Cortex of kidney (tissue), 1 donor: Measurements from ENCODE around the gene FXYD4.
"Not testable (repeated sequence)": the region's sequence is repeated elsewhere in the genome, so short reads cannot be mapped to it uniquely, and the experiment has no call there.

Source experiments
- DNase-seq: peaks from one replicate; lab custom pipeline; 2025; lab: John Stamatoyannopoulos, UW

The FXYD4 gene

DNA sequence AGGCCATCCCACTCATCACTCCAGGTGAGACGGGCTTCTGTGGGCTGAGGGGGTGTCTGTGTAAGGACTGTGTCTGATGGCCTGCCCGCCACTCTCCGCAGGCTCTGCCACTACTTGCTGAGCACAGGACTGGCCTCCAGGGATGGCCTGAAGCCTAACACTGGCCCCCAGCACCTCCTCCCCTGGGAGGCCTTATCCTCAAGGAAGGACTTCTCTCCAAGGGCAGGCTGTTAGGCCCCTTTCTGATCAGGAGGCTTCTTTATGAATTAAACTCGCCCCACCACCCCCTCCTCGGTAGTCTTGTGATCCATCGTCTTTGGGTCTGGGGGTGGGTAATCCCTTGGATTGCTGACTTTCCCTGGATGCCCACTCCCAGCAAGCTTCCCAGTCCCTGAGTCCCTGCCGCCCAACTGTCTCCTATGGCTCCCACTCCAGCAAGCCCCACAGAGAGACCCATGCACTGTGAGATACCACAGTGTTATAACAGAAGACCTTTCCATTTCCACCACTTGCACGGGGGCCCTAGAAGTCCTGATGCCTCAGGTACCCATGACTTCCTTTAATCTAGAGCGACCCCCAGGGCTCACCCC lies 4.7 kb downstream of the FXYD4 start:
- no peak for DNase-seq

GRCh38 chr10:43376828-43377423 lies 5.5 kb downstream of the FXYD4 start:
- no peak for DNase-seq

DNA sequence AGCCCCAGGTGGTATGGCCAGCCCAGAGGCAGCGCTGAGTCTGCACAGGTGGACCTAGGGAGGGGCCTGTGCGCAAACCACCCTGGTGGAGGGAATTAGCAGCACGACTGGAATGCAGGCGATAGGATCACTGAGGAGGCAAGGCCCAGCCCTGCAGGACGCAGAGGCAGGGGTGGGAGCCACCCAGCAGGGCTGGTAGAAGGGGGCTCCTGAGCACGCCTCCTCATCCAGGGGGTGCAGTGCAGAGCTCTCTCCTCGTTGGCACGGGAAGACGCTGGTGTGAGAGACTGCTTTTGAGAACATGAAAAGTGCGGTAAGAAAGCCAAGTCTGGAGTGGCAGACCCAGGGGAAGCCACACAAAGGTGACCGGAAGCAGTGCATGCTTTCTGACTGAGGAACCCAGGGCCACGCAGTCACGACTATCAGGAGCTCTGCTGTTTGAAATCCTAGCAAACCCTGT lies 6.0 kb downstream of the FXYD4 start:
- DNase-seq = no peak

- no peak for DNase-seq
Observed at GRCh38 chr10:43380610-43381222, 9.3 kb downstream of the FXYD4 start.

- no peak for DNase-seq
Observed at GRCh38 chr10:43383204-43383971, 12.0 kb downstream of the FXYD4 start.

DNA sequence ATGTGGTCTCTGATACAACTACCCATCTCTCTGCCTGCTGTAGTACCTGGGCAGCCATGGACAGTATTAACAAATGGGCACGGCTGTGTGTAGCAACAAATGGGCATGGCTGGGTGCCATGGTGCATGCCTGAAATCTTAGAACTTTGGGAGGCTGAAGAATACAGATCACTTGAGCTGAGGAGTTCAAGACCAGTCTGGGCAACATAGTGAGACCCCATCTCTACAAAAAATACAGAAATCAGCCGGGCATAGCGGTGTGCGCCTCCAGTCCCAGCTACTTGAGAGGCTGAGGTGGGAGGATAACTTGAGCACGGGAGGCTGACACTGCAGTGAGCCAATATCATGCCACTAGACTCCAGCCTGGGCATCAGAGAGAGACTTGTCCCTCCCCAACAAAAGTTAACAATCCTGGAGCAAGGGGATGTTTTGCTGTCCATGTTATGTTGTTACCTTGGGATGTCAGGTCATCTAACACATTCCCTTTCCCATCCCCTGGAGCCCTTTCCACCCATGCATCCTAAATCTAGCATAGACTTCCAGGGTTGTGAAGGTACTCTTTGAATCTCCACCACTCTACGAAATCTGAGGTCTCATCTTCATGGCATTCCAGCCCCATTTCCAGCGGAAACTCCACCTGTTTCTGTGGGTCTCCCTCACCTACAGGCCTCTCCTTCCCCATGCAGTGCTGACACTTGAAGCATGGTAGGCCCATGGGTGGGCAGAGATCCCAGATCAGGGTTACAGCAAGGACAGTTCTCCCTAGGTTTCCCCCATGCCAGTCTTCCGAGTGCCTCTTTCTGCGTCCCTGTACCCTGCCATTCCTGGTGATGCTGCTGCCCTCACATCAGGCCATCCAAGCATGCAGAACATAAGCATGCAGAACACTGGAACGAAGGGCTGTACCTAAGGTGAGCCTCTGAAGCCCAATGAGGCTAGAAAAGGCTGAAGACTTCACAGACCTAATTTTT lies 13.1 kb downstream of the FXYD4 start:
- no peak for DNase-seq

GRCh38 chr10:43385412-43386004 lies 14.1 kb downstream of the FXYD4 start:
- no peak for DNase-seq

GRCh38 chr10:43386549-43386948 lies 15.1 kb downstream of the FXYD4 start:
- no peak for DNase-seq

DNA sequence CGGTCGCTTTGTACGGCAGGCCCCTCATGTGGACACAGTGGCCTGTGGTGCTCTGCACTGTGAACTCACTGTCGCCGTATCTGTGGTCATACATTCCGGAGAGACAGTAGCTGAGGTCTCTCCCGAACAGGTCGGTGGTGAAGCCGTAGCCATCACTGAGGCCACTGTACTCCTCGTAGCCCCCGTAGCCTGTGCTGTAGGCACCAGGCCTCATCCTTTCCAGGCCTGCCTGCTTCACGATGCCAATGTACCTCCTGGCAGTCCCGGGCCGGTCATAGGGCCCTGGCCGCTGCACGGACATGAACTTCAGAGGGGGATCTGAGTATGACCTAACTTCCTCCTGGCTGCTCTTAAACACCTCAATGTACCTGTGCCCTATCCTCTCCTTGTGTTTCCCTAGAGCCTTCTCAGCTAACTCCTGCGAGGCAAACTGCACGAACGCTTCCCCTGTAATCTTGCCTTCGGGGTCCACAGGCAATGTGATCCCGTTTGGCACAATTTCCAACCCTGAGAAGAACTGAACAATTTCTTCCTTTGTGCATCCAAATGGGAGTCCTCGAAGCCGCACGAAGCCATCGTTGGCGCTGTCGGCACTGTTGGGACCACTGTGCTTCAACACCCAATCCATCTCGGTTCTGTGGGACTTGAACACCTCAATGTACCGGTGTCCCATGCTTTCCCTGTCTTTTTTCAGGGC lies 15.7 kb downstream of the FXYD4 start:
- DNase-seq = no peak

DNA sequence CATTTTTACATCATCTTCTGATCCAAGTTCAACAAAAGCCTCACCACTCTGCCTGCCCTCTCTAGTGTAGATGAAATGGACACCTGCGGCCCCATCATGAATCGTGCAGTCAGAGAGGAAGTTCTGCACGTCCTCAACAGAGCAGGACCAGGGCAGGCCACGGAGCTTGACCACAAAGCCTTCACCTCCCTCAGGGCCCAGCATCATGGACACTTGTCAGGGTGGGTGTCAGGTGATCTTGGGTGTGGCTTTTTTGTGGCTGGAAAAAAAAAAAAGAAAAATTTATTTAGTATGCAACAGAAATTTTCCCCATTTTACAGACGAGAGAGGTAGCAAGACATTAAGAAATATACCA lies 16.2 kb downstream of the FXYD4 start:
- DNase-seq = no peak

GRCh38 chr10:43389867-43390266 lies 18.4 kb downstream of the FXYD4 start:
- DNase-seq = no peak

GRCh38 chr10:43390333-43390732 lies 18.9 kb downstream of the FXYD4 start:
- no peak for DNase-seq

- DNase-seq = no peak
Observed at GRCh38 chr10:43390759-43391158, 19.3 kb downstream of the FXYD4 start.

- no peak for DNase-seq
Observed at GRCh38 chr10:43391496-43391895, 20.1 kb downstream of the FXYD4 start.

DNA sequence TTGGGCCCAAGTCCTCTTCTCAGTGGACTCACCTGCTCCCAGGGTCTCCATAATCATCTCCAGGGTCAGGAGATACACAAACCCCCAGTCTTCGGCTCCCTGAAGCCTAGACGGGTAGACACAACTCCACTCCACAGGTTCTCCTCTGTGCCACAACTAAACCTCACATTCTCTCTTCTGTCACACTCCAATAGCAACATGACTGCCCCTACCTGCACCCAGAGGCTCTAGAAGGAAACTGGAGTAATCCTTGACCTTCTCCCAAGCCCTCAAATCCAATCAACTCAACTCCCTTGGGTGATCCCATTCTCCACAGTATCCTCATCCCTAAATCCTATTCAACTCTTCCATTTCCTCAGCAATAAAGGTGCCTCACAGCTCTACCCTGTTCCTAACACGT lies 21.3 kb downstream of the FXYD4 start:
- no peak for DNase-seq

GRCh38 chr10:43393186-43393585 lies 21.8 kb downstream of the FXYD4 start:
- DNase-seq = not testable (repeated sequence)

DNA sequence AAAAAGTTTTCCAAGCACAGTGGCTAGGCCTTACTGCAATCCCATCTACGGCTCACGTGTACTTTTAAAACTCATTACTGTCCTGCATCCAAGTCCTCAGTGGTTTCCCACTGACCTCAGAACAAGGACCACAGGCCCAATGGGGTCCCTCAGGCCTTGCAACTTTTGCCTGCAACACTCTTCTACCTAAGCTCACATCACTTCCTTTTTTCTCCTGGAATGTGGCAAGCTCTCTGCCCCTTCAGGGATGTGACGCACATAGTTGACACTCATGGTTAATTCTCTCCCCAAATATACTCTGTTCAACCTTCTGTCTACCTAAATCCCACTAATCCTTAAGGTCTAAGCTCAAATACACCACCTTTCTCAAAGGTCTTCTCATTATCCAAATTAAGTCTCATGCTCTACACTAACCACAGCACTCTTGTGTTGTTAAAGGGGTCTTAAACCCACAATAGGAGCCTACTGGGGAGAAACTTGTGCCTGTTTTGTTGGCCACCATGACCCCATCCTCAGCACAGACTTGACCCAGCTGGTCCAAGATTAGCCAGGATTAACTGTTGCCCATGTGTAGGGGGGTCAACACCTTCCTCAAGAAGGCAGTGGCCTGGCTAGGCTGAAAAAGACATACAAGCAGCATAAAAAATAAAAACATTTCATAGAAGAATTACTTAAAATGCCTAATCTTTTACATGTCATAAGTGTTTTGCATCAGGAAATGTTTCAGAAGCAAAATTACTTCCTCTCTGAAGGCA lies 22.3 kb downstream of the FXYD4 start:
- no peak for DNase-seq

DNA sequence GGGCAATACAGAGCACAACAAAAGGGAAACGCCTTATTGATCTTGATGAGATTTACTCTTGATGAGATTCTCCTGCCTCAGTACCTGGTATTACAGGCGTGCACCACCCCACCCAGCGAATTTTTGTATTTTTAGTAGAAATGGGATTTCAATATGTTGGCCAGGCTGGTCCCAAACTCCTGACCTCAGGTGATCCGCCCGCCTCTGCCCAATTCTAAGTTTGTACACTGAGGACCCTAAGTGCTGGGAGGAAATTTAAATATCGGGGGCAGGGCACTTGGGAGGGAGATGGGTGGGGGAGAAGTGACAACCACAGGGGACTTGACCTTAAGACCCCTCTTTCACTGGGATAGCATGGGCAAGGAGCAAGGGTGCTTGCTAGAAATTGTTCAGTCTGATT lies 23.4 kb downstream of the FXYD4 start:
- no peak for DNase-seq

DNA sequence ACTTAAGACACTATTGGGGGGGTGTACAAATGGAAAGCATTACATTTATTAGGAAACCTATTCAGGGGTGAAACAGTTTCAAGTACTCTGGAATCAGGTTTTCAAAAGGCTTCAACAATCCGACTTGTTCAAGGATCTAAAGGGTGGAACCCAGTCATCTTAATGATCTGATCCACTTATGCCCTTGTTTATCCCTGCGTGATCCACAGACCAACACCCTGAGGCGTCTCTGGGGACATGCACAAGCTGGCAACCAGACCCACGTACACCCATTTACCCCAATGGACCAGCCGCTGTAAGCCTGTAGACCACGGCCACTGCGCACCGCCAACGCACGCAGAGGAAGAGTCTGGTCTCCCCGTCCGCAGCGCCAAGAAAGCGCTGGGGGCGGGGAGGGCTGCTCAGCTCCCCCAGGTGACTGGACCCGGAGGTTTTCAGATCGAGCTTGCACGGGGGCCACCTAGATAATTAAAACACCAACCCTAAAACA lies 24.2 kb downstream of the FXYD4 start:
- DNase-seq = no peak
